K562 (cell line): ENCODE data around the gene SUPT3H. TPM values are rescaled to one million over a fixed set of nuclear protein-coding genes. Genes with fewer than 3 reads are reported as not detected.

Source experiments
- ARID1B ChIP-seq: fragments of 450-650 bp; IDR thresholded peaks from 2 replicates; pipeline ENCODE4 v1.6.1; 2016; ENCODE audit warnings: antibody characterized with exemption, mild to moderate bottlenecking, inconsistent platforms
- ARID3B ChIP-seq: fragments of 250-450 bp; sonication (Bioruptor Pico); IDR thresholded peaks from 2 replicates; pipeline ENCODE4 v1.4.0; 2020; ENCODE audit warnings: borderline replicate concordance
- C11orf30 ChIP-seq: fragments of 450-650 bp; IDR thresholded peaks from 2 replicates; pipeline ENCODE4 v1.6.1; 2016; ENCODE audit warnings: low read depth, mild to moderate bottlenecking
- HDAC3 ChIP-seq: fragments of 450-650 bp; IDR thresholded peaks from 2 replicates; pipeline ENCODE4 v1.6.1; 2018; ENCODE audit warnings: borderline replicate concordance, mild to moderate bottlenecking, moderate library complexity; ENCODE audit not compliant: partially characterized antibody
- HNRNPH1 ChIP-seq: fragments of 200-400 bp; formaldehyde crosslinking; optimal IDR thresholded peaks from 2 replicates; pipeline ENCODE3; 2017; ENCODE audit warnings: low read depth, mild to moderate bottlenecking, low read length, moderate library complexity
- ILF3 ChIP-seq: fragments of 450-650 bp; IDR thresholded peaks from 2 replicates; pipeline ENCODE4 v1.6.1; 2018; ENCODE audit warnings: antibody characterized with exemption, mild to moderate bottlenecking, moderate library complexity, borderline replicate concordance
- MCM2 ChIP-seq: fragments of 450-650 bp; IDR thresholded peaks from 2 replicates; pipeline ENCODE4 v1.6.1; 2017; ENCODE audit warnings: low read depth, mild to moderate bottlenecking
- MED1 ChIP-seq: sonication (generic); formaldehyde crosslinking; IDR thresholded peaks from 2 replicates; pipeline ENCODE4 v1.8.1; 2023; ENCODE audit warnings: missing genetic modification reagents, borderline replicate concordance
- MTA2 ChIP-seq: fragments of 450-650 bp; IDR thresholded peaks from 2 replicates; pipeline ENCODE4 v1.6.1; 2016; ENCODE audit warnings: low read depth
- MXI1 ChIP-seq: IDR thresholded peaks from 2 replicates; pipeline ENCODE4 v1.6.1; 2011; ENCODE audit warnings: low read depth, mild to moderate bottlenecking, improper control_type of control experiment, low read length
- TEAD4 ChIP-seq, 2 experiments: sonication (generic) in 1 of 2; formaldehyde crosslinking in 1 of 2; IDR thresholded peaks; 2 replicates each; pipeline versions ENCODE4 v1.6.1 to v1.8.0; 2012 to 2022; ENCODE audit warnings: borderline replicate concordance in 1 of 2, inconsistent platforms in 1 of 2, low read length in 1 of 2, mild to moderate bottlenecking in 1 of 2, missing genetic modification reagents in 1 of 2
- YBX1 ChIP-seq: fragments of 450-650 bp; IDR thresholded peaks from 2 replicates; pipeline ENCODE4 v1.7.1; 2016; ENCODE audit warnings: mild to moderate bottlenecking
- ZBTB12 ChIP-seq: fragments of 250-450 bp; sonication (Bioruptor Pico); IDR thresholded peaks from 2 replicates; pipeline ENCODE4 v1.4.0; 2020
- ZNF586 ChIP-seq: fragments of 450-650 bp; formaldehyde crosslinking; conservative IDR thresholded peaks from 2 replicates; pipeline ENCODE4 v1.4.0; 2020; ENCODE audit warnings: mild to moderate bottlenecking, moderate library complexity
- ZSCAN32 ChIP-seq: fragments of 450-650 bp; formaldehyde crosslinking; IDR thresholded peaks from 2 replicates; pipeline ENCODE4 v1.4.0; 2020; ENCODE audit warnings: mild to moderate bottlenecking, moderate library complexity
- polyA plus RNA-seq, 8 experiments: library from polyadenylated mRNA; depleted of rRNA in 4 of 8; stranded (reverse) in 5 of 8; unstranded in 3 of 8; fragments of >200 nt; fragmentation: Nextera tagmentation in 2 of 8; fragmentation: Illumina TruSeq in 1 of 8; extraction: Ambion mirVana in 2 of 8; extraction: Trizol in 1 of 8; gene quantifications; 2 replicates each; pipeline versions ENCODE4 v1.2.1 to v1.2.3, GENCODE V29; 2011 to 2014; ENCODE audit warnings: inconsistent platforms in 1 of 8, missing spikeins in 1 of 8
- total RNA-seq, 7 experiments: library from RNA; depleted of rRNA in 6 of 7; stranded (reverse); fragments of >200 nt in 6 of 7; fragmentation: Illumina TruSeq in 2 of 7; extraction: Trizol in 2 of 7; gene quantifications; 2 replicates each; pipeline versions ENCODE4 v1.2.1 to v1.2.3, GENCODE V29; 2011 to 2021; ENCODE audit warnings: low replicate concordance in 1 of 7
- TF ChIP-seq, protein P1 (sequence below), 2 experiments: fragments of 450-650 bp in 1 of 2; sonication (generic) in 1 of 2; formaldehyde crosslinking in 1 of 2; IDR thresholded peaks in 1 of 2; conservative IDR thresholded peaks in 1 of 2; 2 replicates each; pipeline versions ENCODE4 v1.6.1 to v1.8.1; 2016 to 2023; ENCODE audit warnings: mild to moderate bottlenecking in 2 of 2, moderate library complexity in 2 of 2, inconsistent platforms in 1 of 2, missing genetic modification reagents in 1 of 2
- TF ChIP-seq, protein P2 (sequence below): fragments of 450-650 bp; IDR thresholded peaks from 2 replicates; pipeline ENCODE4 v1.6.1; 2018; ENCODE audit warnings: mild to moderate bottlenecking, low read depth; ENCODE audit not compliant: partially characterized antibody
- TF ChIP-seq, protein P3 (sequence below): fragments of 150-350 bp; conservative IDR thresholded peaks from 2 replicates; pipeline ENCODE4 v1.6.1; 2014; ENCODE audit warnings: low read length
- TF ChIP-seq, protein P4 (sequence below), 2 experiments: fragments of 450-650 bp; IDR thresholded peaks; 2 replicates each; pipeline ENCODE4 v1.6.1; 2016

Gene SUPT3H
- total and polyA plus RNA-seq, 9 of the 15 experiments (the other 6 are each of a cell fraction or from before 2014, with no cell fraction given) = 7.2 to 16.3 (median 11.9) TPM

- TF ChIP-seq, protein P1, sequence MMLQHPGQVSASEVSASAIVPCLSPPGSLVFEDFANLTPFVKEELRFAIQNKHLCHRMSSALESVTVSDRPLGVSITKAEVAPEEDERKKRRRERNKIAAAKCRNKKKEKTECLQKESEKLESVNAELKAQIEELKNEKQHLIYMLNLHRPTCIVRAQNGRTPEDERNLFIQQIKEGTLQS (IDR thresholded peaks at IDR 0.05) = no peak
- TF ChIP-seq, protein P1 (CRISPR knock-in tag; conservative IDR thresholded peaks at IDR 0.05) = no peak
- TF ChIP-seq YBX1 (no peak), MED1 (CRISPR knock-in tag) (no peak), ZBTB12 (CRISPR knock-in tag) (no peak), ZNF586 (CRISPR knock-in tag) (no peak), MTA2 (no peak), HDAC3 (no peak), MXI1 (no peak), HNRNPH1 (no peak), MCM2 (no peak), ILF3 (no peak), TEAD4 (IDR thresholded peaks at IDR 0.05; ENCODE audit: low read length) (peak; percentile 66; the same call in 1 of the 2 replicates), TEAD4 (CRISPR knock-in tag; IDR thresholded peaks at IDR 0.05; ENCODE audit: borderline replicate concordance) (no peak), C11orf30 (peak; percentile 74), ZSCAN32 (CRISPR knock-in tag) (no peak), ARID1B (peak; percentile 30; the same call in 1 of the 2 replicates), ARID3B (CRISPR knock-in tag) (no peak)
- TF ChIP-seq, protein P2, sequence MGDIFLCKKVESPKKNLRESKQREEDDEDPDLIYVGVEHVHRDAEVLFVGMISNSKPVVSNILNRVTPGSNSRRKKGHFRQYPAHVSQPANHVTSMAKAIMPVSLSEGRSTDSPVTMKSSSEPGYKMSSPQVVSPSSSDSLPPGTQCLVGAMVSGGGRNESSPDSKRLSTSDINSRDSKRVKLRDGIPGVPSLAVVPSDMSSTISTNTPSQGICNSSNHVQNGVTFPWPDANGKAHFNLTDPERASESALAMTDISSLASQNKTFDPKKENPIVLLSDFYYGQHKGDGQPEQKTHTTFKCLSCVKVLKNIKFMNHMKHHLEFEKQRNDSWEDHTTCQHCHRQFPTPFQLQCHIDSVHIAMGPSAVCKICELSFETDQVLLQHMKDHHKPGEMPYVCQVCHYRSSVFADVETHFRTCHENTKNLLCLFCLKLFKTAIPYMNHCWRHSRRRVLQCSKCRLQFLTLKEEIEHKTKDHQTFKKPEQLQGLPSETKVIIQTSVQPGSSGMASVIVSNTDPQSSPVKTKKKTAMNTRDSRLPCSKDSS = no peak
- TF ChIP-seq, protein P3, sequence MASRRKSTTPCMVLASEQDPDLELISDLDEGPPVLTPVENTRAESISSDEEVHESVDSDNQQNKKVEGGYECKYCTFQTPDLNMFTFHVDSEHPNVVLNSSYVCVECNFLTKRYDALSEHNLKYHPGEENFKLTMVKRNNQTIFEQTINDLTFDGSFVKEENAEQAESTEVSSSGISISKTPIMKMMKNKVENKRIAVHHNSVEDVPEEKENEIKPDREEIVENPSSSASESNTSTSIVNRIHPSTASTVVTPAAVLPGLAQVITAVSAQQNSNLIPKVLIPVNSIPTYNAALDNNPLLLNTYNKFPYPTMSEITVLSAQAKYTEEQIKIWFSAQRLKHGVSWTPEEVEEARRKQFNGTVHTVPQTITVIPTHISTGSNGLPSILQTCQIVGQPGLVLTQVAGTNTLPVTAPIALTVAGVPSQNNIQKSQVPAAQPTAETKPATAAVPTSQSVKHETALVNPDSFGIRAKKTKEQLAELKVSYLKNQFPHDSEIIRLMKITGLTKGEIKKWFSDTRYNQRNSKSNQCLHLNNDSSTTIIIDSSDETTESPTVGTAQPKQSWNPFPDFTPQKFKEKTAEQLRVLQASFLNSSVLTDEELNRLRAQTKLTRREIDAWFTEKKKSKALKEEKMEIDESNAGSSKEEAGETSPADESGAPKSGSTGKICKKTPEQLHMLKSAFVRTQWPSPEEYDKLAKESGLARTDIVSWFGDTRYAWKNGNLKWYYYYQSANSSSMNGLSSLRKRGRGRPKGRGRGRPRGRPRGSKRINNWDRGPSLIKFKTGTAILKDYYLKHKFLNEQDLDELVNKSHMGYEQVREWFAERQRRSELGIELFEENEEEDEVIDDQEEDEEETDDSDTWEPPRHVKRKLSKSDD = no peak
- TF ChIP-seq, protein P4, sequence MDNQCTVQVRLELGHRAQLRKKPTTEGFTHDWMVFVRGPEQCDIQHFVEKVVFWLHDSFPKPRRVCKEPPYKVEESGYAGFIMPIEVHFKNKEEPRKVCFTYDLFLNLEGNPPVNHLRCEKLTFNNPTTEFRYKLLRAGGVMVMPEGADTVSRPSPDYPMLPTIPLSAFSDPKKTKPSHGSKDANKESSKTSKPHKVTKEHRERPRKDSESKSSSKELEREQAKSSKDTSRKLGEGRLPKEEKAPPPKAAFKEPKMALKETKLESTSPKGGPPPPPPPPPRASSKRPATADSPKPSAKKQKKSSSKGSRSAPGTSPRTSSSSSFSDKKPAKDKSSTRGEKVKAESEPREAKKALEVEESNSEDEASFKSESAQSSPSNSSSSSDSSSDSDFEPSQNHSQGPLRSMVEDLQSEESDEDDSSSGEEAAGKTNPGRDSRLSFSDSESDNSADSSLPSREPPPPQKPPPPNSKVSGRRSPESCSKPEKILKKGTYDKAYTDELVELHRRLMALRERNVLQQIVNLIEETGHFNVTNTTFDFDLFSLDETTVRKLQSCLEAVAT (IDR thresholded peaks at IDR 0.05) = no peak
Measured at GRCh38 chr6:45222380-45222779, 155.4 kb downstream of the SUPT3H start (continued).
